Measurements from ENCODE around the gene COPA. TPM values are rescaled to one million over a fixed set of nuclear protein-coding genes. Genes with fewer than 3 reads are reported as not detected.

Gene COPA
- total RNA-seq, 1 experiment from 2014 or later: 155 TPM

- peak; percentile 68 to 70 for DNase-seq
- Histone ChIP-seq H3K4me1 (no peaks in the 10 kb centered on the region), H3K9me3 (no peaks in the 10 kb centered on the region), H3K27me3 (replicated peaks; ENCODE audit: control insufficient read depth, insufficient read depth, low read length) (no peaks in the 10 kb centered on the region), H3K36me3 (ENCODE audit: control insufficient read depth, insufficient read depth, low read length) (no peaks in the 10 kb centered on the region; the same call in 1 of the 2 replicates), H3K4me3 (ENCODE audit: low read depth, low read length) (peak overlapping the region; percentile 99)
- Mint-ChIP-seq H3K27me3 (ENCODE audit: insufficient read depth, unreplicated experiment) (no peaks in the 10 kb centered on the region), H3K9me3 (ENCODE audit: unreplicated experiment) (no peaks in the 10 kb centered on the region), H3K4me3 (ENCODE audit: unreplicated experiment) (peak overlapping the region; percentile 92), H3K4me1 (ENCODE audit: low read depth, unreplicated experiment) (peaks cover 15% of the 10 kb centered on the region), H3K36me3 (ENCODE audit: insufficient read depth, unreplicated experiment) (peaks cover 19% of the 10 kb centered on the region), H3K27ac (ENCODE audit: unreplicated experiment) (peak overlapping the region; percentile 97)
- ChIA-PET POLR2A (interaction anchor here (0.7 to 2.4 kb wide), 4 partner anchors 9 to 160 kb away, joined by 3 to 19 read pairs (median 8); partner anchors contain the start of gene PEX19), CTCF (interaction anchor here (1.4 to 3.1 kb wide), 4 partner anchors 9 to 160 kb away, joined by 4 to 33 read pairs (median 11); no protein-coding TSS in a partner anchor)
- TF ChIP-seq CTCF (IDR thresholded peaks at IDR 0.05; ENCODE audit: insufficient read depth in 1 of 2, low read depth in 1 of 2, low read length in 1 of 2, severe bottlenecking in 1 of 2, unreplicated experiment in 1 of 2): no peak
- intact Hi-C loops (cut with micrococcal nuclease; ENCODE audit: unreplicated experiment): no loop called here
- BruUV-seq (replicated peaks): no TSS peak
Observed at GRCh38 chr1:160261556-160261892, 81.5 kb downstream of the COPA start.

GRCh38 chr1:160260406-160261382, 82.4 kb downstream of the COPA start:
- Histone ChIP-seq H3K4me3 (ENCODE audit: low read depth, low read length) (peak overlapping the region; percentile 99), H3K9me3 (no peaks in the 10 kb centered on the region), H3K27me3 (replicated peaks; ENCODE audit: control insufficient read depth, insufficient read depth, low read length) (no peaks in the 10 kb centered on the region), H3K4me1 (no peaks in the 10 kb centered on the region), H3K36me3 (ENCODE audit: control insufficient read depth, insufficient read depth, low read length) (no peaks in the 10 kb centered on the region; the same call in 1 of the 2 replicates)
- H3K36me3 Mint-ChIP-seq (ENCODE audit: insufficient read depth, unreplicated experiment): peaks cover 19% of the 10 kb centered on the region
- ChIA-PET CTCF (interaction anchor here (0.6 to 3.1 kb wide), 7 partner anchors 9 to 647 kb away, joined by 3 to 33 read pairs (median 4); no protein-coding TSS in a partner anchor), POLR2A (interaction anchor here (1.0 to 2.4 kb wide), 3 partner anchors 8 to 24 kb away, joined by 3 to 19 read pairs (median 10); partner anchors contain the start of gene PEX19)
- no peaks in the 10 kb centered on the region for H3K27me3 Mint-ChIP-seq (ENCODE audit: insufficient read depth, unreplicated experiment)
- H3K9me3 Mint-ChIP-seq (ENCODE audit: unreplicated experiment): no peaks in the 10 kb centered on the region
- H3K4me1 Mint-ChIP-seq (ENCODE audit: low read depth, unreplicated experiment): peaks cover 15% of the 10 kb centered on the region
- H3K27ac Mint-ChIP-seq (ENCODE audit: unreplicated experiment): peak overlapping the region; percentile 97
- peak overlapping the region; percentile 92 for H3K4me3 Mint-ChIP-seq (ENCODE audit: unreplicated experiment)
- no TSS peak for BruUV-seq (replicated peaks)
- peak in 1 of 2 experiments; percentile 5 for DNase-seq
- TF ChIP-seq CTCF (IDR thresholded peaks at IDR 0.05; ENCODE audit: insufficient read depth in 1 of 2, low read depth in 1 of 2, low read length in 1 of 2, severe bottlenecking in 1 of 2, unreplicated experiment in 1 of 2): no peak
- intact Hi-C loops (cut with micrococcal nuclease; ENCODE audit: unreplicated experiment): no loop called here

GRCh38 chr1:160258177-160258798, 84.8 kb downstream of the COPA start:
- ChIA-PET POLR2A (no interaction called here), CTCF (interaction anchor here (0.5 kb wide), 1 partner anchor 157 kb away, joined by 4 read pairs; no protein-coding TSS in a partner anchor)
- no peak for TF ChIP-seq CTCF (IDR thresholded peaks at IDR 0.05; ENCODE audit: insufficient read depth in 1 of 2, low read depth in 1 of 2, low read length in 1 of 2, severe bottlenecking in 1 of 2, unreplicated experiment in 1 of 2)
- H3K4me1 Mint-ChIP-seq (ENCODE audit: low read depth, unreplicated experiment): peaks cover 15% of the 10 kb centered on the region
- H3K27me3 ChIP-seq (replicated peaks; ENCODE audit: control insufficient read depth, insufficient read depth, low read length): no peaks in the 10 kb centered on the region
- no peaks in the 10 kb centered on the region for H3K9me3 Mint-ChIP-seq (ENCODE audit: unreplicated experiment)
- no peaks in the 10 kb centered on the region for H3K4me1 ChIP-seq
- no peaks in the 10 kb centered on the region for H3K9me3 ChIP-seq
- H3K4me3 ChIP-seq (ENCODE audit: low read depth, low read length): no peak overlapping the region
- H3K4me3 Mint-ChIP-seq (ENCODE audit: unreplicated experiment): no peak overlapping the region
- H3K36me3 Mint-ChIP-seq (ENCODE audit: insufficient read depth, unreplicated experiment): peaks cover 24% of the 10 kb centered on the region
- intact Hi-C loops (cut with micrococcal nuclease; ENCODE audit: unreplicated experiment): no loop called here
- no peak for DNase-seq
- no peaks in the 10 kb centered on the region for H3K27me3 Mint-ChIP-seq (ENCODE audit: insufficient read depth, unreplicated experiment)
- H3K27ac Mint-ChIP-seq (ENCODE audit: unreplicated experiment): no peak overlapping the region
- no peaks in the 10 kb centered on the region; the same call in 1 of the 2 replicates for H3K36me3 ChIP-seq (ENCODE audit: control insufficient read depth, insufficient read depth, low read length)
- no TSS peak for BruUV-seq (replicated peaks)

Measured in Caco-2 (cell line).